ENCODE measurements around the gene NTSR2.

GRCh38 chr2:11717623-11718022 is 47.6 kb upstream of the NTSR2 start:
- TF ChIP-seq CTCF (IDR thresholded peaks at IDR 0.05) (no peak), POLR2A (IDR thresholded peaks at IDR 0.05) (no peak)
